ENCODE data around the gene PMM2.

Gene PMM2

DNA sequence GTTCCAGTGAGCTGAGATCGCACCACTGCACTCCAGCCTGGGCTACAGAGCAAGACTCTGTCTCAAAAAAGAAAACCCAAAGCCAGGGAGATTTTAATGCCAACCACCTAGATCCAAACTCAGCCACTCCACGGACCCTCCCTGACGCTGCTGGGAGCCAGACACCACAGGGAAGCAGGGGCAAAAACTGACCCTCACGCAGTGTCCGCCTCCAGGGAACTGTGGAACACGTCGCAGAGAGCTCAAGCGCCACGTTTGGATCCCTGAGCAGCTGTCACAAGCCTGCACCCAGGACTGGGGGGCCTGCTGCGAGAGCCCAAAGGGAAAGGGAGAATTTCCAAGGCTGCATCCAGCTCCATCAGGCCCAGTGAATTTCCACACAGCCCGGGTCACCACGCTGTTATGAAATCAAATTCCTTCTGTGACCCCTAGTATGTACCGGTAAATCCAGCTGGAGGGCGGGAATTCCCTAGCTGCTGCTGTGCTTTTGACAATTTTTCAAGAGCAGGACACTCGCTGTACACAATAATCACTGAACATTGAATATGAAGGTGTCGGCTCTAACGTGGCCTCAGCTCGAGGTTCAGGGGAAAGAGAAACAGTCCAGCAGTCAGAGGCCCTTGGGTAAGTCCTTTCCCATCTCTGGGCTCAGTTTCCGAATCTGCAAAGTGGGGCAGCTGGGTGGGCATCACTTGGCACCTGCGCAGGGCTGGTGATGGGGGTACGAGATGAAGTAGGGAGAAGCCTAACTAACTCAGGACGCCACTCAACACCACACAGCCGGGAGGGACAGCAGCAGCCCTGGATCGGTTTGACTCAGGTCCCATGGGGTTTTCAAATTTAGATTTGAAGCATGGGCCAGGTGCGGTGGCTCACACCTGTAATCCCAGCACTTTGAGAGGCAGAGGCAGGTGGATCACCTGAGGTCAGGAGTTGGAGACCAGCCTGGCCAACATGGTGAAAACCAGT, 62.6 kb downstream of the PMM2 start:
- DNase-seq (ENCODE audit: low read depth), result no peak
- TF ChIP-seq MYC (IDR thresholded peaks at IDR 0.05; ENCODE audit: low read depth, low read length) (no peak), POLR2A (IDR thresholded peaks at IDR 0.05; ENCODE audit: extremely low read depth, insufficient read length) (no peak)
- TF ChIP-seq, protein P1, sequence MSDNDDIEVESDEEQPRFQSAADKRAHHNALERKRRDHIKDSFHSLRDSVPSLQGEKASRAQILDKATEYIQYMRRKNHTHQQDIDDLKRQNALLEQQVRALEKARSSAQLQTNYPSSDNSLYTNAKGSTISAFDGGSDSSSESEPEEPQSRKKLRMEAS (IDR thresholded peaks at IDR 0.05; ENCODE audit: low read depth, low read length), result no peak
- TF ChIP-seq, protein P2, sequence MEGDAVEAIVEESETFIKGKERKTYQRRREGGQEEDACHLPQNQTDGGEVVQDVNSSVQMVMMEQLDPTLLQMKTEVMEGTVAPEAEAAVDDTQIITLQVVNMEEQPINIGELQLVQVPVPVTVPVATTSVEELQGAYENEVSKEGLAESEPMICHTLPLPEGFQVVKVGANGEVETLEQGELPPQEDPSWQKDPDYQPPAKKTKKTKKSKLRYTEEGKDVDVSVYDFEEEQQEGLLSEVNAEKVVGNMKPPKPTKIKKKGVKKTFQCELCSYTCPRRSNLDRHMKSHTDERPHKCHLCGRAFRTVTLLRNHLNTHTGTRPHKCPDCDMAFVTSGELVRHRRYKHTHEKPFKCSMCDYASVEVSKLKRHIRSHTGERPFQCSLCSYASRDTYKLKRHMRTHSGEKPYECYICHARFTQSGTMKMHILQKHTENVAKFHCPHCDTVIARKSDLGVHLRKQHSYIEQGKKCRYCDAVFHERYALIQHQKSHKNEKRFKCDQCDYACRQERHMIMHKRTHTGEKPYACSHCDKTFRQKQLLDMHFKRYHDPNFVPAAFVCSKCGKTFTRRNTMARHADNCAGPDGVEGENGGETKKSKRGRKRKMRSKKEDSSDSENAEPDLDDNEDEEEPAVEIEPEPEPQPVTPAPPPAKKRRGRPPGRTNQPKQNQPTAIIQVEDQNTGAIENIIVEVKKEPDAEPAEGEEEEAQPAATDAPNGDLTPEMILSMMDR (IDR thresholded peaks at IDR 0.05; ENCODE audit: low read depth, low read length), result no peak
- no peak overlapping the region for H3K4me3 ChIP-seq (ENCODE audit: low read depth, low read length)

DNA sequence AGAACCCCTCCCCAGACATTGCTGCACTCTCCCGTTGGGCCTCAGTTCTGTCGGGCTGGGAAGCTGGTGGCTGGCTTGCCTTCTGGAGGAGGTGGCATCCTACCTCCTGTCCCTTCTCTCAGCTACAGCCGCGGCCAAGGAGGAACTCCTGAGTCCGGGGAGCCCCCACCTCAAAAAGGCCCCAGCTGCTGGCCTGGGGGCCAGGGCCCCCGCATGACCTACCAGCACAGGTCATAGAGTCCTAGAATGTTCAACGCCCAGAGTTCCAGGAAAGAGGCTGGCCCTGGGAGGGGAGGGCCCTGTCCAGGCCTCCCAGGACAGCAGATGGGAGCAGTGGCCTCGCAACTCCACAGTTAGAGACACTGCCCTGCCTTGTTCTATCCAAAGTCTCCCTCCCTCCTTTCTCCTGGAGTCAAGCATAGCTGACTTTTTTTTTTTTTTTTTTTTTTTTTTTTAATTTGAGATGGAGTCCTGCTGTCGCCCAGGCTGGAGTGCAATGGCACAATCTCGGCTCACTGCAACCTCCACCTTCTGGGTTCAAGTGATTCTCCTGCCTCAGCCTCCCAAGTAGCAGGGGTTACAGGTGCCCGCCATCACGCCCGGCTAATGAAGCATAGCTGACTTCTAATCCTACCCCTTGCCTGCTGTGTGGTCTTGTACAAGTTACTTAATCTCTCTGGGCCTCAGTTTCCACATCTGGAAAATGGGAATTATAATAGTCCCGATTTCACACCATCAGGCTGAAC, 64.1 kb downstream of the PMM2 start:
- TF ChIP-seq, protein P1 (IDR thresholded peaks at IDR 0.05; ENCODE audit: low read depth, low read length), result no peak
- TF ChIP-seq MYC (IDR thresholded peaks at IDR 0.05; ENCODE audit: low read depth, low read length) (no peak), POLR2A (IDR thresholded peaks at IDR 0.05; ENCODE audit: extremely low read depth, insufficient read length) (no peak)
- TF ChIP-seq, protein P2 (IDR thresholded peaks at IDR 0.05; ENCODE audit: low read depth, low read length), result no peak
- H3K4me3 ChIP-seq (ENCODE audit: low read depth, low read length), result no peak overlapping the region
- no peak for DNase-seq (ENCODE audit: low read depth)

DNA sequence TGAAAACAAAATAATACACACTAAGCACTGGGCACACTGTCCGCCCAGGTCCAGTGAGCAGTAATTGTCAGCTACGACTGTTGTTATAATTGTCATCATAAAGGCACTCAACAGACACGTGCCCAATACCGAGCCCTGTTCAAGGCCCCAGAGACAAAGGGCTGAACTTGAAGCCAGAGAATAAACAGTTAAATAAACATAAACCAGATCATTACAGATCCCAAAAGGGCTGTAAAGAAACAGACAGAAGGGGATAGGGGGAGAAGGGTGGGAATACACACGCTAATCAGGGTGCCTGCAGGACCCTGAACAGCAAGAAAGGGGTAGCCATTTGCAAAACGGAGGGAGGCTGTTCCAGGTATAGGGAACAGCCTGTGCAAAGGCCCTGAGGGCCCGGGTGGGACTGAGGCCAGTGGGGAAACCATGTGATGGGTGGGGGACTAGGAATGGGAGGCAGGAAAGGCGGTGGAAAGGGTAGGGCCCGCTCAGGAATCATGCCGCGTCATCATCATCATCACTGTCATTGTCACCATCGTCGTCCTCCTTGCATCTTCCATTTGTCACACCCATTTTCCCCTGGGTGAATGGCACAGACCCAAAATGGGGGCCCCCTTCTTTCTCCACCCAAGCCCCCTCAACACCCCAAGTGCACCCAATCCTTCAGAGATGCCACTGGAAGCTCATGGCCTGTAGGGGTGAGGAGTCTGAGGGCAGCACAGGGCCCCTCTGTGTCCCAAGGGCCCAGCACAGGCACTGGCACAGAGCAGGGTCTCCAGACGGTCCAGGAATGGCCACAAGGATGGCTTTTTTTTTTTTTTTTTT, 64.9 kb downstream of the PMM2 start:
- TF ChIP-seq POLR2A (IDR thresholded peaks at IDR 0.05; ENCODE audit: extremely low read depth, insufficient read length) (no peak), MYC (IDR thresholded peaks at IDR 0.05; ENCODE audit: low read depth, low read length) (no peak)
- TF ChIP-seq, protein P2 (IDR thresholded peaks at IDR 0.05; ENCODE audit: low read depth, low read length), result no peak
- TF ChIP-seq, protein P1 (IDR thresholded peaks at IDR 0.05; ENCODE audit: low read depth, low read length), result no peak

DNA sequence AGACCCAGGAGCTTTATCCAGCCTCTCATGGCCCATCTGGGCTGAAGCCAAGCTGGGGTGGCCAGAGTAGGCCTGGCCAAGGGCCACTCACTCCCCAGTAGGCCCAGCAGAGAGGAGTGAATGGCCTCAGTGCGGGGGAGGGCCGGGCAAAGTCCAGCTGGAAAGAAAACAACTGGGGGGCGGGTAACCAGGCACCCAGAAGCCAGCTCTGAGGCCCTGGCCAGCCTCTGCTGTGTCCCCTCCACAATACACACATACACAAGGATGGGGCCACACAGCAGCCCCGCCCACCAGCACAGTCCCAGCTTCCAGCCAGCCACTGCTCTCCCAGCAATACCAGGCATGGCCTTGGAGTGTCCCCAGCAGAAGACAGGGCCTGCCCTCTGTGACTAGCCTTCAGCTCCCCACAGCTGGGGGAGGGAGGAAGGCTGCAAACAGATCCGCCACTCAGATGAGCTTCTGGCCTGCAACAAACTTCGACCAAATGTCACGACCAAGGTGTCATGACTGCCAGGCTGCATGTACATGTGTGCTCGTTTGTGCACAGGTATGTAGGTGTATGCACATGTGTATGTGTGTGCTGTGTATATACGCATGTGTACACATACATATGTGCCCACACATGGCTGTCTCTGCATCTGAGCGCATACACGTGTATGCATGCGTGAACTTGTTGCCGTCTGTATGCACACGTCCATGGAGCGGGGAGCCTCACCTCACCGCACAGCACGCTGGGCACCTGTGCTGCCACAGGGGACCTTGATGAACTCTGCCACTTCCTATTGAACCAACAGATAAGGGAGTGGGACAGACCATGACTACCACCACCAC, 66.2 kb downstream of the PMM2 start:
- H3K4me3 ChIP-seq (ENCODE audit: low read depth, low read length), result no peak overlapping the region
- TF ChIP-seq, protein P2 (IDR thresholded peaks at IDR 0.05; ENCODE audit: low read depth, low read length), result no peak
- TF ChIP-seq POLR2A (IDR thresholded peaks at IDR 0.05; ENCODE audit: extremely low read depth, insufficient read length), result peak; percentile 9
- DNase-seq (ENCODE audit: low read depth), result peak; percentile 41

More for the DNA sequence above, 64.9 kb downstream of the PMM2 start:
- no peak for DNase-seq (ENCODE audit: low read depth)
- H3K4me3 ChIP-seq (ENCODE audit: low read depth, low read length), result no peak overlapping the region

Data from NB4 (cell line).